ENCODE measurements around the gene CCDC57.

GRCh38 chr17:82064433-82065192 lies 148.0 kb downstream of the CCDC57 start:
- TF ChIP-seq POLR2AphosphoS5 (IDR thresholded peaks at IDR 0.05; ENCODE audit: low read depth, low read length) (no peak), FOXP2 (optimal IDR thresholded peaks at IDR 0.05; ENCODE audit: borderline replicate concordance, extremely low read depth, extremely low read length, insufficient read depth) (no peak), REST (IDR thresholded peaks at IDR 0.05; ENCODE audit: insufficient read depth in 1 of 2, low read depth in 2 of 2, low read length in 2 of 2) (no peak), SIN3A (IDR thresholded peaks at IDR 0.05; ENCODE audit: borderline replicate concordance, insufficient read depth, low read length) (no peak)

Measured in PFSK-1 (cell line).